GM18907 (cell line): ENCODE measurements around the gene SSNA1.

Experiments used
- ATAC-seq: cut with Tn5 transposase; IDR thresholded peaks from one replicate; pipeline ENCODE4 v1.9.1; 2021; ENCODE audit warnings: mild to moderate bottlenecking, moderate library complexity; ENCODE audit not compliant: unreplicated experiment

The SSNA1 gene

GRCh38 chr9:137152844-137153405 lies 35.6 kb upstream of the SSNA1 start:
- no peak for ATAC-seq

GRCh38 chr9:137156567-137157375 lies 31.7 kb upstream of the SSNA1 start:
- ATAC-seq = no peak

- ATAC-seq = no peak
These were observed 30.7 kb upstream of the SSNA1 start for GRCh38 chr9:137157618-137158415.

GRCh38 chr9:137158625-137159024 lies 29.9 kb upstream of the SSNA1 start:
- ATAC-seq = no peak

- ATAC-seq = no peak
These were observed 29.1 kb upstream of the SSNA1 start for GRCh38 chr9:137159105-137160053.

GRCh38 chr9:137160054-137160425 lies 28.4 kb upstream of the SSNA1 start:
- ATAC-seq = no peak

- ATAC-seq = no peak
These were observed 27.5 kb upstream of the SSNA1 start for GRCh38 chr9:137160716-137161557.

- ATAC-seq = no peak
These were observed 26.7 kb upstream of the SSNA1 start for GRCh38 chr9:137161558-137162486.

- ATAC-seq = no peak
These were observed 25.7 kb upstream of the SSNA1 start for GRCh38 chr9:137162505-137163364.

GRCh38 chr9:137163365-137163715 lies 25.1 kb upstream of the SSNA1 start:
- ATAC-seq = no peak

GRCh38 chr9:137163805-137164204 lies 24.7 kb upstream of the SSNA1 start:
- ATAC-seq = no peak

- no peak for ATAC-seq
These were observed 23.9 kb upstream of the SSNA1 start for GRCh38 chr9:137164370-137165249.

- ATAC-seq = no peak
These were observed 23.1 kb upstream of the SSNA1 start for GRCh38 chr9:137165250-137165836.

- ATAC-seq = no peak
These were observed 21.9 kb upstream of the SSNA1 start for GRCh38 chr9:137166380-137167229.

GRCh38 chr9:137167277-137167746 lies 21.2 kb upstream of the SSNA1 start:
- no peak for ATAC-seq
